CD4-positive, alpha-beta T cell treated with Interleukin-4 for 4 hours (primary cell): ENCODE measurements around the gene CDK5.
"Not testable (repeated sequence)": the region's sequence is repeated elsewhere in the genome, so short reads cannot be mapped to it uniquely, and the experiment has no call there.

ENCODE experiments used
- DNase-seq: peaks from one replicate; pipeline ENCODE4 v3.0.0-alpha.2; 2020

CDK5 gene

DNA sequence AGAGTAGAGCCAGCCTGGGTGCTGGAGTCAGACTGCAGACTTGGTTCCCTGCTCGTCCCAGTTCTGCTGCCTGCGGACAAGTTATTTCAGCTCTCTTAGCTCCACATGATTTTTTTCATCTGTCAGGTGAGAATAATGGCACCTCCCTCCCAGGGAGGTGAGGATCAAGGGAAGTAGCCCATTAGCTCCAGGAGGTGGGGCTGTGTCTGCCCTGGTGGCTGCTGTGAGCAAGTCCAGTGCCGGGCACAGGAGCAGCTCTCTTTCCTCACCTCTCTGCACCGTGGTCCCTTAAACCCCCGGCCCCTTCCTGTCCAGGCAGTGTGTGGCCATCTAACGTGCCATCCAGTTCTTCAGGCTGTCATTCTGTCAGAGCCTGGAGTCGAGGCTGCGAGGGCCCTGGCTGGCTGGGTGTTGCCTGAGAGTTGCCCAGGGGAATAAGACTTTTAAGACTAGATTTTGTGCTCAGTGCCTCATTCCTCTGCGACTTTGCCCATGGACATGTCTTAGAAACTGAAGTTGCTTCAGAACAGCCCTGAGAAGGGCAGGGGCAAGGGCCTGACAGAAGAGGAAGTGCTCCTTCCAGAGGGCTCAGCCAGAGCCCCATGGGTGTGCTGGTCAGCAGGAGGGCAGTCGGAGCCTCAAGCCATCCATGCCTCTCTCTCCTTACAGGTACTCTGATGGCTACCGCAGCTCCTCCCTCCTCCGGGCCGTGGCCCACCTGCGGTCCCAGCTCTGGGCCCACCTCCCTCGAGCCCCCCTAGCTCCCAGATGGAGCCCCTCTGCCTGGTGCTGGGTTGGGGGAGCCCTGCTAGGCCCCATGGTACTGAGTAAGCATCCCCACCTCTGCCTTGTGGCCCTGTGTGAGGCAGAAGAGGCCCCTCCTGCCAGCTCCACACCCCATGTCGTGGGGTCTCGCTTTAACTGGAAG lies 24.5 kb downstream of the CDK5 start:
- no peak for DNase-seq

- no peak for DNase-seq
These were observed 26.7 kb downstream of the CDK5 start for GRCh38 chr7:151031011-151031410.

GRCh38 chr7:151028948-151029501 lies 28.7 kb downstream of the CDK5 start:
- DNase-seq: no peak

DNA sequence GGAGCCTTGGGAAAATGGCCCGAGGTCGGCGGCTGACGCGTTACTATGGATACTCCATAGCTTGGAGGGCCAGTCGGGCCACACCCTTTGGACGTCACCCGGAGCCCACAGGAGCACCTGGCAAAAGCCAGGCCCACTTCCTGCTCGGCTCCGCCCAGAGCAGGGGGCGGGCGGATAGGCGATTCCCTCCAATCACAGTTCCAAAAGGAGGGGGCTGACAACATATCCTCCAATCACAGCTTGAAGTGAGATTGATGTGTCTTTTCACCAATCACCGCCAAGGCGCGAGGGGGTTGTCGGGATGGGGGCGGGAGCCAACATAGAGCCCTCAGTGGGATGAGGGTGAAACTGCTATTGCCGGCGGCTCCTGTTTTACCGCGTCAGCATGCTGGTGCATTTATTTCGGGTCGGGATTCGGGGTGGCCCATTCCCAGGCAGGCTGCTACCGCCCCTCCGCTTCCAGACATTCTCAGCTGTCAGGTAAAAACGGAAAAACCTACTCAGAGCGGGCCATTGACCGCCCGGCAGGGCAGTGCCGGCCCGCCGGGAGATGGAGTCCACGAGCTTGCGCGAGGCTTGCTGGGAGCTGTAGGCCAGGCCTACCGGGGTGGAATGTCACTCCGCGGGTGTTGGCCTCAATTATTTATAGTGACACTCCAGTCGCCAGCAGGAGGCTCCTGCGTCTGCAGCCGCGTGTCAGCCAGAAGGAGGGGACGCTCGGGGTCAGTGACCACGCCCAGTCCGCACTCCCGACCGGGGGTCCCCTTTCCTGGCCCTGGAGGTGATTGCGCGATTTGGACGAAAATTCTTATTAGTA lies 29.4 kb downstream of the CDK5 start, which contains the start of gene ABCB8:
Gene ABCB8 (plus strand): TSS at position 320 of the 817 bp plus-strand sequence. CDS start 66 bp downstream, at position 386.
- DNase-seq: peak; percentile 99

DNA sequence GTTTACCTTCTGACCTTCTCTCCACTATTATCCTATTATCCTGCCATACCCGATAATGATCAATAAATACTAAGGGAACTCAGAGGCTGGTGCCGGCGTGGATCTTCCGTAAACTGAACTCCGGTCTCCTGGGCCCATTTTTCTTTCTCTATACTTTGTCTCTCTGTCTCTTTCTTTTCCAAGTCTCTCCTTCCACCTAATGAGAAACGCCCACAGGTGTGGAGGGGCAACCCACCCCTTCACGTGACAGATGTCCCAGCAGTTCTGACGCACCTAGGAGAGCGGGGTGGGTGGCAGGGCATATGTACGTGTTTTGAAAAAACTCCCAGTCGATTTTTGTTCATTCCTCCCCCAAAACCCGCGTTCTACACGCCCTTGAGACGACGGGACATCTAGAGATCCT lies 30.0 kb downstream of the CDK5 start:
- not testable (repeated sequence) for DNase-seq

- DNase-seq: not testable (repeated sequence)
These were observed 30.6 kb downstream of the CDK5 start for GRCh38 chr7:151026771-151027727.

DNA sequence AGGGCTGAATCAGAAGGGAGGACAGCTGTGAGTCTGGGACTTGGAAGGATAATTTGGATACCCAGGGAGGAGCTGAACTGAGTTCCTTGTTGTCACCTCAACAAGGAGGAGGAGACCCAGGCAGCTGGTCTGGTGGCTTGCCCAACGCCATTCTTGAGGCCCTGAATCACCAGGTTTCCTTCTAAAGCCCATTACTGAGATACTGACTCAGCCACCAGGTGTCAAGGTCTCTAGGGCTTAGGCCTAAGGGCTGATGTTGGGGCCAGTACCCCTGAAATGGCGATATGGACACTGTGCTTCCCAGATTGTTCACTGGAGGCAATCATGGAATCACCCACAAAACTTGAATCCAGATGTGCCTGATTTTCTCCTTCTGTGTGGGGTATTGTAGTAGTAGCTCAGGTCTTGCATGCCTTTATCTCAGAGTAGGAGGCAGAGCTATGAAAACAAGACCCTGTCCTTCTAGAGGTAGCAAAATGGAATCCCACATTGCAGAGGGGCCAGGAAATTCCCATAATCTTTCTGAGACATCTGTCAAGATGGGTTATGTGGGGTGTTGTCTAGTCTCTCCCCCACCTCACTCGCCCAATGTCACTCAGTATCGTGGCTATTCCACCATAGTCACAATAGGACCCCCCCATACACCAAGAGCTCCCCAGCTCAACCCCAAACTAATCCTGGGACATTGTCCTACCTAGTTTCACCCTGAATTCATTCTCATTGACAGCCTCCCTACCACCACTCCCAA lies 31.6 kb downstream of the CDK5 start:
- no peak for DNase-seq

- DNase-seq: no peak
These were observed 33.2 kb downstream of the CDK5 start, which contains the start of gene ATG9B for GRCh38 chr7:151024435-151025056. ATG9B (minus strand) TSS chr7:151024494; CDS start chr7:151024423, 71 bp downstream.

GRCh38 chr7:151023232-151023631 lies 34.5 kb downstream of the CDK5 start:
- DNase-seq: no peak

GRCh38 chr7:151020231-151020630 lies 37.5 kb downstream of the CDK5 start:
- DNase-seq: no peak

GRCh38 chr7:151019130-151019447 lies 38.6 kb downstream of the CDK5 start:
- no peak for DNase-seq

DNA sequence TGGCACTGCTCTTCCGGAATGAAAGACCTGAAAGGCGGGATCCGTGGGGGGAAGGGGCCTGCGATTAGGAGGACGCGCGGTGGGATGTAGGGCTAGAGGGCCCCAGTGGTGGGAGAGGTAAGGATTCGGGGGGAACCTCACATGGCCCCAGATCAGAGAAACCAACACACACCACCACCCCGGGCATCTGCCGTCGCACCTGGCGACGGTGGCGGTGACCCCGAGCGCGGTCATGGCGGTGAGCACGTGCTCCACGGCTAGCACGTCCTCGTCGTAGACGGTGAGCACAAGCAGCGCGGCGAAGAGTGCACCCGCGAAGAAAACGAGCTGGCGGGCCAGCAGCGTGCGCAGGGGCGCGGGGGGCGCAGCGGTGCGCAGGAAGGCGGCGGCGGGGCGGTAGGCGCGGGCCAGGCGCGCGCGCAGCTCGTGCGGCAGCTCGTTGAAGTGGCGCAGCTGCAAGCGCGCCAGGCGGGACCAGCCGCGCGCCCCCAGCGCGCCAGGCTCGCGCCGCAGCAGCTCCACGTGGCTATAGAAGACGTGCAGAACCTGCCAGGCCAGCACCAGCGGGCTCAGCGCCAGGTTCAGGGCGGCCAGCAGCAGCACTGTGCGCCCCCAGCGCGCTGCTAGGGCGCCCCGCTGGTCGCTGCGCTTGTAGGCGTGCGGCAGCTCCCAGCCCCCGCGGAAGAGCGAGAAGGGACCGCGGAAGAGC lies 39.1 kb downstream of the CDK5 start:
- DNase-seq: no peak

DNA sequence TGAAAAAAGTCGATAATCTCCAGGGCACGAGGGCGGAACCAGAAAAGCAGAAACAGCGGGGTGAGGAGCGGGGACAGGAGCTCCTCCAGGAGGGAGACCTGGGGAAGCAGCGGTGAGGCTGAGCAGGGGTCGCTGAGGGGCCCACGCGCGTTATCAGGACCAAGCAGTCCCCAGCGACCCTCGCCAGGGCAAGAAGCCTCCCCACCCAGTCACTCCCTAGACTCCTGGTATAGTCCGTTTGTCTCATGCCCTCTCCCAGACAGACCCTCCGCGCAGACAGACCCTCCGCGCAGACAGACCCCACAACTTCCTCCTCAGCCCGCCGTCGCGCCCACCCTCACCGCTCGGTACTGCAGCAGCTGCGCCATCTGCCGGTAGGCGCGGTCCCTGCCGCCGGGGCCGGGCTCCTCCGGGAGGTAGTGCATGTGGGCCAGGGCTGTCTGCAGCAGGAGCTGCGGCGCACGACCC lies 39.7 kb downstream of the CDK5 start:
- DNase-seq: peak; percentile 67

DNA sequence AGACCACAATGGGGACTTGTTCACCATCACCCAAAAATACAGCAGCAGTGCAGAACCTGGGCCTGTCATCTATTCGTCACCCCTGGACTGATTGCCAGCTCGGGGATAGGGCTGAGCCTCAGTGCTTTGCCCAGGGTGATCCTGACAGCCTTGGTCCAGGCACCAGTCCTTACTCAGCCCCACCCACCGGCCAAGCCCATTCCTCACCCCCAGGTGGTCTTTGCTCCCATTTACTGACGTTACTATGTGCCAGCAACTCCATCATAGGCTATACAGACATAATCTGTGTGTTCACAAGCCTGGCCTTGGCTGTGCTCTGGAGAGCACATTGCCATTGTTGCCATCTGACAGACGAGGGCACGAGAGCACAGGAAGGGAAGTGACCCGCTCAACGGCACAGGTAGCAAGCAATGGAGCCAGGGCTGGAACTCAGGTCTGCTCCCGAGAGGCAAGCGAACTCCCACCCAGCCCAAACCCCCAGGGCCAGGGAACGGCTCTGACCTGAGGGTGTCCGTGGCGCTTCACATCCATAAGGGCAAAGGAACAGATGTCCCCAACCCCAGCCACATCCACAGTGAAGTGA lies 40.2 kb downstream of the CDK5 start:
- DNase-seq: no peak

- DNase-seq: no peak
These were observed 40.8 kb downstream of the CDK5 start for GRCh38 chr7:151016942-151017341.

DNA sequence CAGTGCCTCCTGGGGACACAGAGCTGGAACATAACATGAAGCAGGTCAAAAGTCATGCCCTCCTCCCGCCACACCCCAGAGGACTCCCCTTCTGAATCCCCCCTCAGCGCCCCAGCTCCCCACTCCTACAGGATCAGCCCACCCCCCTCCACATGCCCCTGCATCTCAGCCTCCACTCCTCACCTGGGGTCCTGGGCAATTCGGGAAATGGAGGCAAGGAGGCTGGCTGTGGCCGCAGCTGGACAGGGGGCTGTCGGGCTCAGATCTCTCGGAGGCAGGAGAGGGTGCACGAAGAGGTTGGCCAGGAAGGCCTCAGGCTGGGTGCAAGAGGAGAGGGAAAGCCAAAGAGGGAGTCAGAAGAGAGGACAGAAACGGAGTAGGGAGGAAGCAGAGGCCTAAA lies 41.2 kb downstream of the CDK5 start:
- no peak for DNase-seq

- no peak for DNase-seq
These were observed 41.7 kb downstream of the CDK5 start for GRCh38 chr7:151015967-151016366.

DNA sequence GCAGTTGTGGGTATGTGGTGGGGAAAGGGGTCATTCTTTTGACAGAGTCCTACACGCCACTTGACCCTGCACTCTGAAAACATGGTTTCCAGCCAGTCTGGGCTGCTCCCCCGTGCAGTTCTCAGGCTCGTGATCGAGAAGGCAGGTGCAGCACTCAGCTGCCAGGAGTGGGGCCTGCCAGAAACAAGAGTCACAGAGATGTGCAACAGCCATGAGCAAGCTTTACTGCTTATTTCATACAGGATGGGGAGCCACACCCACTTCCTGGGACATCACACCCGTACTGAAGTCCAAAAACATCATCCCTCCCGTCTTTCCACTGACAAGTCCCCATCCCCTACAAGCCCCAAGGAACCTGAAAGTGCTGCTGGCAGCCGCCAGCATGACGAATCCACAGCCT lies 42.7 kb downstream of the CDK5 start:
- peak; percentile 65 for DNase-seq

DNA sequence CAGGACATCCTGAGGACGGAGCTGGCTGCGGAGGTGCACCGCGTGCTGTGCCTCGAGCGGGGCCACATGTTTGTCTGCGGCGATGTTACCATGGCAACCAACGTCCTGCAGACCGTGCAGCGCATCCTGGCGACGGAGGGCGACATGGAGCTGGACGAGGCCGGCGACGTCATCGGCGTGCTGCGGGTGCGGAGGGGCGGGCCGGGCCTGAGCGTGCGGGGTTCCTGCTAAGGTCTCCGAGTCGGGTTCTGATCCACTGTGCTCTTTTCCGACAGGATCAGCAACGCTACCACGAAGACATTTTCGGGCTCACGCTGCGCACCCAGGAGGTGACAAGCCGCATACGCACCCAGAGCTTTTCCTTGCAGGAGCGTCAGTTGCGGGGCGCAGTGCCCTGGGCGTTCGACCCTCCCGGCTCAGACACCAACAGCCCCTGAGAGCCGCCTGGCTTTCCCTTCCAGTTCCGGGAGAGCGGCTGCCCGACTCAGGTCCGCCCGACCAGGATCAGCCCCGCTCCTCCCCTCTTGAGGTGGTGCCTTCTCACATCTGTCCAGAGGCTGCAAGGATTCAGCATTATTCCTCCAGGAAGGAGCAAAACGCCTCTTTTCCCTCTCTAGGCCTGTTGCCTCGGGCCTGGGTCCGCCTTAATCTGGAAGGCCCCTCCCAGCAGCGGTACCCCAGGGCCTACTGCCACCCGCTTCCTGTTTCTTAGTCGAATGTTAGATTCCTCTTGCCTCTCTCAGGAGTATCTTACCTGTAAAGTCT lies 43.8 kb downstream of the CDK5 start:
- peak; percentile 95 for DNase-seq
